Measurements from ENCODE around the gene PABPN1L. TPM values are rescaled to one million over a fixed set of nuclear protein-coding genes. Genes with fewer than 3 reads are reported as not detected.
A peak's percentile ranks its signal among the peaks of the same experiment; 100 is the strongest.

The PABPN1L gene
- total RNA-seq, 1 experiment from 2014 or later = not detected

DNA sequence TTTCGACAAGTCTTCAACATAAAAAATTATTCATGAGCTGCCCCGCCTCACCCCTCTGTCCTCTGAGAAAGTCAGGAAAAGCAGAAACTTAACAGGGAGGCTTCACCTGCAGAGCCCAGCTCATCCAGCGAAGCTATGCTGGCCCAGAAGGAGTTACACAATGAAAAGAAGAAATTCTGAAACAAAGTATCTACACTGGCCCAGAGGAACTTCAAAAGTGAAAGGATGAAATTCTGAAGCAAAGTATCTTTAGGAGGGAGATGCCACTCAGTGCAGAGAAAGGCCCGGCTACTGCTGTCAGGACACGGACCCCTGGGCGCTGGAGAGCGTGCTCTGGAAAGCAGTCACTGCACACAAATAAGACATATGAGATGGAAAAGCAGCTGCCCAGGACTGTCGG lies 11.3 kb downstream of the PABPN1L start:
- WGBS (ENCODE audit: extremely low coverage, insufficient read length, low lambda C conversion rate) = 100% methylated on average over 1 of the region's 8 CpGs
- DNase-seq = no peak
- H3K79me1 ChIP-seq (ENCODE audit: insufficient read depth, low read depth, low read length, poor library complexity, severe bottlenecking) = no peaks in the 10 kb centered on the region

More for the DNA sequence above, 11.3 kb downstream of the PABPN1L start:
- Histone ChIP-seq H3K4ac (ENCODE audit: low read depth, low read length) (no peak overlapping the region), H3K27me3 (ENCODE audit: insufficient read depth, low read length) (no peaks in the 10 kb centered on the region), H2AFZ (ENCODE audit: low read length) (no peak overlapping the region), H3T11ph (ENCODE audit: low read length) (no peak overlapping the region), H2BK5ac (ENCODE audit: insufficient read length, low read length) (no peak overlapping the region), H2BK12ac (ENCODE audit: insufficient read length, low read depth, low read length) (no peak overlapping the region), H3K23me2 (ENCODE audit: insufficient read length, low read depth, low read length, poor library complexity, severe bottlenecking) (peaks cover 8% of the 10 kb centered on the region), H2BK15ac (ENCODE audit: low read depth, low read length) (no peak overlapping the region), H2BK20ac (ENCODE audit: low read depth, low read length, poor library complexity, severe bottlenecking) (no peak overlapping the region), H4K91ac (ENCODE audit: insufficient read length, low read depth, low read length) (no peak overlapping the region), H3K56ac (ENCODE audit: insufficient read length, low read depth, low read length) (no peak overlapping the region), H3K18ac (ENCODE audit: insufficient read length, low read depth, low read length) (no peak overlapping the region), H4K5ac (ENCODE audit: insufficient read length, low read depth, low read length) (no peak overlapping the region), H3K27ac (ENCODE audit: insufficient read length, low read depth, low read length) (no peak overlapping the region), H4K20me1 (ENCODE audit: control insufficient read depth, insufficient read depth, insufficient read length) (no peaks in the 10 kb centered on the region), H2AK5ac (ENCODE audit: insufficient read length, low read length) (no peak overlapping the region), H3K79me2 (ENCODE audit: insufficient read depth, low read length) (no peaks in the 10 kb centered on the region), H3K4me2 (ENCODE audit: insufficient read depth, insufficient read length, low read length) (no peak overlapping the region), H3K9ac (ENCODE audit: extremely low read depth, insufficient read length, low read length) (no peak overlapping the region), H3K14ac (ENCODE audit: insufficient read depth, low read length) (no peak overlapping the region), H2BK120ac (ENCODE audit: low read depth, low read length, poor library complexity, severe bottlenecking) (no peak overlapping the region), H3K4me1 (ENCODE audit: insufficient read depth, low read length) (no peaks in the 10 kb centered on the region), H3K23ac (ENCODE audit: insufficient read length, low read depth, low read length) (no peak overlapping the region), H4K8ac (replicated peaks; ENCODE audit: insufficient read length, low read depth, low read length) (no peak overlapping the region), H3K9me3 (ENCODE audit: control insufficient read depth, low read depth, low read length) (no peaks in the 10 kb centered on the region)
- TF ChIP-seq, protein P1, sequence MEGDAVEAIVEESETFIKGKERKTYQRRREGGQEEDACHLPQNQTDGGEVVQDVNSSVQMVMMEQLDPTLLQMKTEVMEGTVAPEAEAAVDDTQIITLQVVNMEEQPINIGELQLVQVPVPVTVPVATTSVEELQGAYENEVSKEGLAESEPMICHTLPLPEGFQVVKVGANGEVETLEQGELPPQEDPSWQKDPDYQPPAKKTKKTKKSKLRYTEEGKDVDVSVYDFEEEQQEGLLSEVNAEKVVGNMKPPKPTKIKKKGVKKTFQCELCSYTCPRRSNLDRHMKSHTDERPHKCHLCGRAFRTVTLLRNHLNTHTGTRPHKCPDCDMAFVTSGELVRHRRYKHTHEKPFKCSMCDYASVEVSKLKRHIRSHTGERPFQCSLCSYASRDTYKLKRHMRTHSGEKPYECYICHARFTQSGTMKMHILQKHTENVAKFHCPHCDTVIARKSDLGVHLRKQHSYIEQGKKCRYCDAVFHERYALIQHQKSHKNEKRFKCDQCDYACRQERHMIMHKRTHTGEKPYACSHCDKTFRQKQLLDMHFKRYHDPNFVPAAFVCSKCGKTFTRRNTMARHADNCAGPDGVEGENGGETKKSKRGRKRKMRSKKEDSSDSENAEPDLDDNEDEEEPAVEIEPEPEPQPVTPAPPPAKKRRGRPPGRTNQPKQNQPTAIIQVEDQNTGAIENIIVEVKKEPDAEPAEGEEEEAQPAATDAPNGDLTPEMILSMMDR (conservative IDR thresholded peaks at IDR 0.05) = no peak
- peak overlapping the region; percentile 34 to 57; a peak in 4 of 5 replicates for H3K4me3 Mint-ChIP-seq
- H3K36me3 Mint-ChIP-seq (ENCODE audit: insufficient read depth in 1 of 3, low read depth in 3 of 3) = peaks cover 19 to 37% (median 26%) of the 10 kb centered on the region in 3 experiments
- no peak overlapping the region for H3K27ac Mint-ChIP-seq
- peaks cover 0 to 6% of the 10 kb centered on the region in 2 experiments; a peak in 2 of 5 replicates for H3K9me3 Mint-ChIP-seq
- H3K27me3 Mint-ChIP-seq (ENCODE audit: low read depth) = no peaks in the 10 kb centered on the region
- H3K4me1 Mint-ChIP-seq = peaks cover 9 to 18% of the 10 kb centered on the region in 2 experiments
